Right ventricle myocardium inferior (tissue), 1 donor: ENCODE data around the gene RELN. TPM values are rescaled to one million over a fixed set of nuclear protein-coding genes. Genes with fewer than 3 reads are reported as not detected.

Experiments
- ATAC-seq: fragments of 200-7000 bp; cut with Tn5 transposase; one replicate; pipeline ENCODE4 v1.9.1; 2020; ENCODE audit warnings: mild to moderate bottlenecking, moderate library complexity
- DNase-seq: peaks from one replicate; pipeline ENCODE4 v3.0.0; 2021; ENCODE audit errors: missing footprints
- intact Hi-C: fragments of 100-400 bp; cut with DNase I; formaldehyde crosslinking; loops from one replicate; pipeline ENCODE4 v1.11.0; 2022
- total RNA-seq: library from RNA; stranded (reverse); fragmentation: NEBNext Ultra II Directional; extraction: Animal tissue kit (Norgen Biotek cat#: 25700); gene quantifications from one replicate; pipeline ENCODE4 v1.2.1, GENCODE V29; 2021
- donor health status: DM: no; HTN: yes; CAD: no; lungs with severe emphysema.

The RELN gene
- total RNA-seq, 1 donor from 2014 or later, result 0.62 TPM

- intact Hi-C loops, result no loop called here
These were observed 37.0 kb downstream of the RELN start for GRCh38 chr7:103952408-103952807.

GRCh38 chr7:103951311-103951710 is 38.1 kb downstream of the RELN start:
- DNase-seq (no peak), ATAC-seq (no peak)
- intact Hi-C loops, result no loop called here

More at GRCh38 chr7:103952408-103952807, 37.0 kb downstream of the RELN start:
- no peak for ATAC-seq
- no peak for DNase-seq

GRCh38 chr7:103949374-103949773 is 40.1 kb downstream of the RELN start:
- no peak for ATAC-seq
- intact Hi-C loops, result no loop called here
- no peak for DNase-seq

GRCh38 chr7:103947026-103947655 is 42.3 kb downstream of the RELN start:
- ATAC-seq (no peak), DNase-seq (no peak)
- intact Hi-C loops, result no loop called here

- intact Hi-C loops, result no loop called here
- ATAC-seq, result no peak
- no peak for DNase-seq
These were observed 45.1 kb downstream of the RELN start for GRCh38 chr7:103944230-103944900.

- no peak for DNase-seq
- intact Hi-C loops, result no loop called here
These were observed 47.5 kb downstream of the RELN start for GRCh38 chr7:103941976-103942375.

GRCh38 chr7:103940382-103941268 is 48.8 kb downstream of the RELN start:
- intact Hi-C loops, result no loop called here
- ATAC-seq (no peak), DNase-seq (no peak)

More at GRCh38 chr7:103941976-103942375, 47.5 kb downstream of the RELN start:
- no peak for ATAC-seq

- ATAC-seq (no peak), DNase-seq (no peak)
- intact Hi-C loops, result no loop called here
These were observed 51.8 kb downstream of the RELN start for GRCh38 chr7:103937680-103938079.

GRCh38 chr7:103936558-103936957 is 52.9 kb downstream of the RELN start:
- ATAC-seq (no peak), DNase-seq (no peak)
- intact Hi-C loops, result no loop called here

- DNase-seq (no peak), ATAC-seq (no peak)
- intact Hi-C loops, result no loop called here
These were observed 55.0 kb downstream of the RELN start for GRCh38 chr7:103934508-103934907.

GRCh38 chr7:103932389-103932788 is 57.1 kb downstream of the RELN start:
- no peak for DNase-seq
- intact Hi-C loops, result no loop called here
- no peak for ATAC-seq

- ATAC-seq, result no peak
- intact Hi-C loops, result no loop called here
- no peak for DNase-seq
These were observed 59.6 kb downstream of the RELN start for GRCh38 chr7:103929901-103930311.

GRCh38 chr7:103928581-103928980 is 60.9 kb downstream of the RELN start:
- DNase-seq, result no peak
- intact Hi-C loops, result no loop called here
- ATAC-seq, result no peak

GRCh38 chr7:103924184-103924583 is 65.3 kb downstream of the RELN start:
- intact Hi-C loops, result no loop called here
- no peak for DNase-seq
- no peak for ATAC-seq

- ATAC-seq (no peak), DNase-seq (no peak)
- intact Hi-C loops, result no loop called here
These were observed 67.1 kb downstream of the RELN start for GRCh38 chr7:103922407-103922806.

GRCh38 chr7:103921692-103922091 is 67.8 kb downstream of the RELN start:
- no peak for ATAC-seq
- no peak for DNase-seq
- intact Hi-C loops, result no loop called here

- ATAC-seq, result no peak
- intact Hi-C loops, result no loop called here
- no peak for DNase-seq
These were observed 70.1 kb downstream of the RELN start for GRCh38 chr7:103919272-103919868.

GRCh38 chr7:103918631-103919271 is 70.7 kb downstream of the RELN start:
- intact Hi-C loops, result no loop called here
- ATAC-seq (no peak), DNase-seq (no peak)
